ENCODE measurements around the gene MYO3A. TPM values are rescaled to one million over a fixed set of nuclear protein-coding genes. Genes with fewer than 3 reads are reported as not detected.

Gene MYO3A
- total RNA-seq, 1 donor from 2014 or later, result not detected

GRCh38 chr10:26044141-26044749, 110.2 kb downstream of the MYO3A start:
- no peaks in the 10 kb centered on the region for H3K4me1 Mint-ChIP-seq (ENCODE audit: low read depth)
- TF ChIP-seq CTCF (IDR thresholded peaks at IDR 0.05), result no peak
- H3K9me3 Mint-ChIP-seq (ENCODE audit: low read depth), result peaks cover 14% of the 10 kb centered on the region
- no peak overlapping the region for H3K4me3 Mint-ChIP-seq (ENCODE audit: unreplicated experiment)
- no peak for DNase-seq (ENCODE audit: low spot score)
- no peaks in the 10 kb centered on the region for H3K27me3 Mint-ChIP-seq (ENCODE audit: low read depth)
- no peak overlapping the region for H3K27ac Mint-ChIP-seq (ENCODE audit: unreplicated experiment)
- no peaks in the 10 kb centered on the region for H3K36me3 Mint-ChIP-seq (ENCODE audit: low read depth)

- no peak overlapping the region for H3K4me3 Mint-ChIP-seq (ENCODE audit: unreplicated experiment)
- no peaks in the 10 kb centered on the region for H3K4me1 Mint-ChIP-seq (ENCODE audit: low read depth)
- no peak for TF ChIP-seq CTCF (IDR thresholded peaks at IDR 0.05)
- H3K36me3 Mint-ChIP-seq (ENCODE audit: low read depth), result no peaks in the 10 kb centered on the region
- no peak for DNase-seq (ENCODE audit: low spot score)
- H3K9me3 Mint-ChIP-seq (ENCODE audit: low read depth), result peaks cover 4% of the 10 kb centered on the region
- no peaks in the 10 kb centered on the region for H3K27me3 Mint-ChIP-seq (ENCODE audit: low read depth)
- no peak overlapping the region for H3K27ac Mint-ChIP-seq (ENCODE audit: unreplicated experiment)
Measured at GRCh38 chr10:26046073-26046700, 112.2 kb downstream of the MYO3A start.

- H3K9me3 Mint-ChIP-seq (ENCODE audit: low read depth), result no peaks in the 10 kb centered on the region
- H3K36me3 Mint-ChIP-seq (ENCODE audit: low read depth), result no peaks in the 10 kb centered on the region
- no peaks in the 10 kb centered on the region for H3K4me1 Mint-ChIP-seq (ENCODE audit: low read depth)
- TF ChIP-seq CTCF (IDR thresholded peaks at IDR 0.05), result no peak
- H3K27ac Mint-ChIP-seq (ENCODE audit: unreplicated experiment), result no peak overlapping the region
- no peaks in the 10 kb centered on the region for H3K27me3 Mint-ChIP-seq (ENCODE audit: low read depth)
- no peak overlapping the region for H3K4me3 Mint-ChIP-seq (ENCODE audit: unreplicated experiment)
- DNase-seq (ENCODE audit: low spot score), result no peak
Measured at GRCh38 chr10:26048756-26049155, 114.7 kb downstream of the MYO3A start.

GRCh38 chr10:26052326-26052725, 118.3 kb downstream of the MYO3A start:
- no peaks in the 10 kb centered on the region for H3K4me1 Mint-ChIP-seq (ENCODE audit: low read depth)
- H3K36me3 Mint-ChIP-seq (ENCODE audit: low read depth), result no peaks in the 10 kb centered on the region
- H3K4me3 Mint-ChIP-seq (ENCODE audit: unreplicated experiment), result no peak overlapping the region
- no peak for DNase-seq (ENCODE audit: low spot score)
- H3K27ac Mint-ChIP-seq (ENCODE audit: unreplicated experiment), result no peak overlapping the region
- peaks cover 2% of the 10 kb centered on the region for H3K27me3 Mint-ChIP-seq (ENCODE audit: low read depth)
- no peak for TF ChIP-seq CTCF (IDR thresholded peaks at IDR 0.05)
- H3K9me3 Mint-ChIP-seq (ENCODE audit: low read depth), result peaks cover 2% of the 10 kb centered on the region

GRCh38 chr10:26057466-26057865, 123.4 kb downstream of the MYO3A start:
- no peak for TF ChIP-seq CTCF (IDR thresholded peaks at IDR 0.05)
- Mint-ChIP-seq H3K36me3 (ENCODE audit: low read depth) (no peaks in the 10 kb centered on the region), H3K27ac (ENCODE audit: unreplicated experiment) (no peak overlapping the region), H3K9me3 (ENCODE audit: low read depth) (peaks cover 5% of the 10 kb centered on the region), H3K27me3 (ENCODE audit: low read depth) (peaks cover 2% of the 10 kb centered on the region), H3K4me1 (ENCODE audit: low read depth) (no peaks in the 10 kb centered on the region), H3K4me3 (ENCODE audit: unreplicated experiment) (no peak overlapping the region)
- DNase-seq (ENCODE audit: low spot score), result no peak
